HCT116 (cell line): ENCODE results near the gene PARP8. TPM values are rescaled to one million over a fixed set of nuclear protein-coding genes. Genes with fewer than 3 reads are reported as not detected.

ENCODE experiments used
- ATAC-seq: fragments of 200-7000 bp; cut with Tn5 transposase; 2 replicates; pipeline ENCODE4 v1.9.1; 2020; ENCODE audit warnings: mild to moderate bottlenecking, moderate library complexity
- BruUV-seq: library from RNA; stranded (reverse); fragments of 400-500 nt; replicated peaks from 2 replicates; lab custom pipeline; 2021; lab: Mats Ljungman, UMichigan
- CTCF ChIA-PET: fragments of 300-600 bp; sonication (Branson Sonifier 250); formaldehyde crosslinking; loops from one replicate; lab custom pipeline; 2021; ENCODE audit warnings: antibody characterized with exemption; lab: Charles Lee
- POLR2A ChIA-PET: fragments of 300-600, 350-600 bp; sonication (Branson Sonifier 250); formaldehyde crosslinking; loops from one replicate; lab custom pipeline; 2021; ENCODE audit warnings: antibody characterized with exemption; lab: Charles Lee
- RAD21 ChIA-PET, 2 experiments: fragments of 300-600 bp; sonication (Branson Sonifier 250); formaldehyde crosslinking; loops; one replicate each; lab custom pipeline; 2023; ENCODE audit warnings: low total read pairs in 2 of 2; ENCODE audit not compliant: uncharacterized antibody in 2 of 2, unreplicated experiment in 2 of 2, low non-redundant PET in 1 of 2; lab: Charles Lee
- DNase-seq: peaks from one replicate; pipeline ENCODE4 v3.0.0-alpha.2; 2010; ENCODE audit warnings: low read depth, low spot score
- H2AFZ ChIP-seq: fragments of 200-600 bp; shearing (Covaris generic), sonication (generic); 2 replicates; pipeline ENCODE4 v1.6.1; 2017; ENCODE audit warnings: low read depth, mixed run types, mixed read lengths, antibody characterized with exemption, low read length; ENCODE audit not compliant: poor library complexity, severe bottlenecking
- H3K27ac ChIP-seq: 2 replicates; pipeline ENCODE4 v1.5.1; 2012; ENCODE audit warnings: low read depth, low read length
- H3K27me3 ChIP-seq: fragments of 200-600 bp; sonication (generic); 2 replicates; pipeline ENCODE4 v1.6.1; 2016; ENCODE audit warnings: mixed run types, low read length, mixed read lengths; ENCODE audit not compliant: insufficient read depth
- H3K36me3 ChIP-seq, 2 experiments: fragments of 200-500 bp in 1 of 2; fragments of 200-600 bp in 1 of 2; sonication (Bioruptor generic) in 1 of 2; sonication (generic) in 1 of 2; 2 replicates each; pipeline versions ENCODE4 v1.5.1 to v1.6.1; 2014 to 2016; ENCODE audit warnings: low read length in 2 of 2, inconsistent platforms in 1 of 2, mixed read lengths in 1 of 2, mixed run types in 1 of 2; ENCODE audit not compliant: insufficient read depth in 2 of 2, control insufficient read depth in 1 of 2
- H3K4me1 ChIP-seq, 2 experiments: fragments of 200-600 bp in 1 of 2; sonication (generic) in 1 of 2; 2 replicates each; pipeline versions ENCODE4 v1.5.1 to v1.6.1; 2012 to 2017; ENCODE audit warnings: low read length in 2 of 2, inconsistent platforms in 1 of 2, mild to moderate bottlenecking in 1 of 2, mixed read lengths in 1 of 2, mixed run types in 1 of 2, moderate library complexity in 1 of 2; ENCODE audit not compliant: insufficient read depth in 2 of 2, control insufficient read depth in 1 of 2
- H3K4me2 ChIP-seq: fragments of 200-600 bp; sonication (generic); 2 replicates; pipeline ENCODE4 v1.6.1; 2017; ENCODE audit warnings: mixed run types, low read length, mixed read lengths
- H3K4me3 ChIP-seq, 2 experiments: fragments of 200-600 bp in 1 of 2; sonication (generic) in 1 of 2; replicated peaks in 1 of 2; 2 replicates each; pipeline ENCODE4 v1.5.1; 2011 to 2016; ENCODE audit warnings: low read length in 2 of 2, control low read depth in 1 of 2, low read depth in 1 of 2, mild to moderate bottlenecking in 1 of 2, mixed read lengths in 1 of 2, mixed run types in 1 of 2
- H3K79me2 ChIP-seq: fragments of 200-600 bp; sonication (generic); 2 replicates; pipeline ENCODE4 v1.6.1; 2017; ENCODE audit warnings: mild to moderate bottlenecking, mixed run types, low read length, moderate library complexity, mixed read lengths; ENCODE audit not compliant: insufficient read depth
- H3K9ac ChIP-seq: fragments of 200-600 bp; sonication (generic); 2 replicates; pipeline ENCODE4 v1.6.1; 2016; ENCODE audit warnings: low read length, mixed read lengths
- H3K9me2 ChIP-seq: fragments of 200-600 bp; sonication (generic), shearing (Covaris generic); 2 replicates; pipeline ENCODE4 v1.6.1; 2017; ENCODE audit warnings: mixed run types, mild to moderate bottlenecking, moderate library complexity; ENCODE audit not compliant: insufficient read depth
- H3K9me3 ChIP-seq, 2 experiments: fragments of 200-500 bp in 1 of 2; fragments of 200-600 bp in 1 of 2; sonication (Bioruptor generic) in 1 of 2; sonication (generic) in 1 of 2; 2 replicates each; pipeline ENCODE4 v1.6.1; 2014 to 2017; ENCODE audit warnings: low read length in 2 of 2, mixed read lengths in 2 of 2, inconsistent platforms in 1 of 2, low read depth in 1 of 2, mild to moderate bottlenecking in 1 of 2, mixed run types in 1 of 2, moderate library complexity in 1 of 2; ENCODE audit not compliant: control insufficient read depth in 1 of 2, insufficient read depth in 1 of 2
- H4K20me1 ChIP-seq: fragments of 200-600 bp; sonication (generic), shearing (Covaris generic); 2 replicates; pipeline ENCODE4 v1.6.1; 2017; ENCODE audit warnings: mixed run types, mild to moderate bottlenecking, moderate library complexity; ENCODE audit not compliant: insufficient read depth
- CBX3 ChIP-seq: IDR thresholded peaks from 2 replicates; pipeline ENCODE4 v1.6.1; 2012; ENCODE audit warnings: low read depth
- CEBPB ChIP-seq: IDR thresholded peaks from 2 replicates; pipeline ENCODE4 v1.6.1; 2012; ENCODE audit warnings: low read depth
- EZH2 ChIP-seq: fragments of 200-600 bp; sonication (generic); IDR thresholded peaks from 2 replicates; pipeline ENCODE4 v1.6.1; 2017; ENCODE audit warnings: antibody characterized with exemption, mixed run types
- FOSL1 ChIP-seq: IDR thresholded peaks from 2 replicates; pipeline ENCODE4 v1.6.1; 2012; ENCODE audit warnings: low read depth
- POLR2AphosphoS5 ChIP-seq: IDR thresholded peaks from 2 replicates; pipeline ENCODE4 v1.6.1; 2011; ENCODE audit warnings: mild to moderate bottlenecking, low read depth, low read length, moderate library complexity
- SIN3A ChIP-seq: IDR thresholded peaks from 2 replicates; pipeline ENCODE4 v1.6.1; 2012; ENCODE audit warnings: low read depth
- SRF ChIP-seq: IDR thresholded peaks from 2 replicates; pipeline ENCODE4 v1.6.1; 2012; ENCODE audit warnings: low read depth
- TCF7L2 ChIP-seq: IDR thresholded peaks from 2 replicates; pipeline ENCODE4 v1.7.0; 2011; ENCODE audit warnings: borderline replicate concordance, inconsistent platforms; ENCODE audit not compliant: insufficient read depth, insufficient read length; ENCODE audit errors: extremely low read depth
- intact Hi-C: fragments of 100-400 bp; cut with micrococcal nuclease; formaldehyde crosslinking; loops from 2 replicates; pipeline ENCODE4 v1.10.0; 2022
- total RNA-seq: library from RNA; stranded (reverse); gene quantifications from one replicate; pipeline ENCODE4 v1.2.1, GENCODE V29; 2021; ENCODE audit not compliant: unreplicated experiment

Gene PARP8
- total RNA-seq, 1 experiment from 2014 or later: 19.0 TPM

GRCh38 chr5:50749181-50749580 lies 82.7 kb downstream of the PARP8 start:
- H3K79me2 ChIP-seq: no peaks in the 10 kb centered on the region
- H3K9me2 ChIP-seq: no peaks in the 10 kb centered on the region
- BruUV-seq: no TSS peak
- no peaks in the 10 kb centered on the region for H3K36me3 ChIP-seq
- CTCF ChIA-PET: interaction anchor here (1.4 kb wide), 1 partner anchor 28 kb away, joined by 4 read pairs; no protein-coding TSS in a partner anchor
- DNase-seq: no peak
- H3K4me1 ChIP-seq: no peaks in the 10 kb centered on the region
- ATAC-seq: no peak
- POLR2A ChIA-PET: no interaction called here
- RAD21 ChIA-PET: no interaction called here
- H4K20me1 ChIP-seq: no peaks in the 10 kb centered on the region
- H3K27me3 ChIP-seq: no peaks in the 10 kb centered on the region
- intact Hi-C loops: no loop called here
- H3K9ac ChIP-seq: no peak overlapping the region
- H3K9me3 ChIP-seq: no peaks in the 10 kb centered on the region
- TF ChIP-seq SRF: no peak
- TF ChIP-seq CBX3: no peak
- TF ChIP-seq TCF7L2: no peak
- no peak overlapping the region for H3K27ac ChIP-seq
- no peak overlapping the region for H3K4me3 ChIP-seq
- H3K4me2 ChIP-seq: no peak overlapping the region
- no peak overlapping the region for H2AFZ ChIP-seq

DNA sequence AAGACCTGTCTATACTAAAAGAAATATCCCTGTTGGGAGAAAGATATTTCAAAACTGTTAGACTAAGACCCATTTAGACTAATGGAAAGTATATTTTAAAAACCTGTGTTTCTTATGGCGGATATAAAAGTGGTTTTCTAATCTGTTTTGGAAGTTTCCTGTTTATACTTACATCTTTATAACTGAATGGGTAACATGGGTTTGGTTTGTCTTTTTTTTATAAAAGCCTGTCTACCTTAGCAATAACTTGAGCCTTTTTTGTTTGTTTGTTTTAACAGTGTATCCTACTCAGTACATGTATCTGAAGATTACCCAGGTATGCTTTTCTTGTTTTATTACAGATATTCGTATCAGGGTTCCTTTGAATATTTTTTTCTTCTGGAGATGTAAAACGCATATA lies 83.4 kb downstream of the PARP8 start:
- Histone ChIP-seq H3K9ac (no peak overlapping the region), H3K4me3 (no peak overlapping the region), H3K4me2 (no peak overlapping the region), H3K79me2 (no peaks in the 10 kb centered on the region), H4K20me1 (no peaks in the 10 kb centered on the region), H3K9me3 (no peaks in the 10 kb centered on the region), H3K27ac (no peak overlapping the region), H3K36me3 (no peaks in the 10 kb centered on the region), H3K9me2 (no peaks in the 10 kb centered on the region), H3K4me1 (no peaks in the 10 kb centered on the region), H2AFZ (no peak overlapping the region), H3K27me3 (no peaks in the 10 kb centered on the region)
- intact Hi-C loops: loop anchor here (5.0 kb wide), 1 partner anchor 238 kb away; no protein-coding TSS in a partner anchor
- POLR2A ChIA-PET: no interaction called here
- ATAC-seq: no peak
- DNase-seq: no peak
- TF ChIP-seq EZH2: no peak
- TF ChIP-seq TCF7L2: no peak
- TF ChIP-seq CEBPB: no peak
- no peak for TF ChIP-seq SIN3A
- no peak for TF ChIP-seq FOSL1
- TF ChIP-seq SRF: no peak
- no peak for TF ChIP-seq POLR2AphosphoS5
- no TSS peak for BruUV-seq
- RAD21 ChIA-PET: no interaction called here
- CTCF ChIA-PET: no interaction called here
